SH-SY5Y (cell line): ENCODE data around the gene UBR2.

Source experiments
- GATA2 ChIP-seq: IDR thresholded peaks from 2 replicates; pipeline ENCODE4 v1.6.1; 2011; ENCODE audit warnings: mild to moderate bottlenecking, low read depth, low read length
- GATA3 ChIP-seq: IDR thresholded peaks from 2 replicates; pipeline ENCODE4 v1.6.1; 2011; ENCODE audit warnings: low read depth, mild to moderate bottlenecking, low read length, moderate library complexity

GRCh38 chr6:42537536-42537935 lies 26.3 kb upstream of the UBR2 start:
- no peak for TF ChIP-seq GATA2
- no peak for TF ChIP-seq GATA3
